Activated B cell treated with CpG ODN at 0.5 μM for 24 hours (primary cell): ENCODE measurements around the gene LZTFL1. TPM values are rescaled to one million over a fixed set of nuclear protein-coding genes. Genes with fewer than 3 reads are reported as not detected.

Source experiments
- ATAC-seq: fragments of 200-7000 bp; cut with Tn5 transposase; one replicate; pipeline ENCODE4 v1.10.0; 2021; ENCODE audit warnings: low read depth, mild to moderate bottlenecking, moderate library complexity
- CTCF ChIA-PET: fragments of 350-600 bp; sonication (Branson Sonifier 250); formaldehyde crosslinking; loops from one replicate; lab custom pipeline; 2021; ENCODE audit warnings: antibody characterized with exemption; lab: Charles Lee
- POLR2A ChIA-PET: fragments of 350-600 bp; sonication (Branson Sonifier 250); formaldehyde crosslinking; loops from one replicate; lab custom pipeline; 2021; ENCODE audit warnings: antibody characterized with exemption; lab: Charles Lee
- DNase-seq: peaks from one replicate; pipeline ENCODE4 v3.0.0; 2022
- H3K27ac Mint-ChIP-seq: one replicate; pipeline ENCODE4 v1.8.0; 2020; ENCODE audit warnings: mixed read lengths
- H3K27me3 Mint-ChIP-seq: one replicate; pipeline ENCODE4 v1.8.0; 2021; ENCODE audit warnings: mixed read lengths
- H3K36me3 Mint-ChIP-seq: one replicate; pipeline ENCODE4 v1.8.0; 2021; ENCODE audit warnings: low read depth, mixed read lengths
- H3K4me1 Mint-ChIP-seq: one replicate; pipeline ENCODE4 v1.8.0; 2021; ENCODE audit warnings: mixed read lengths
- H3K4me3 Mint-ChIP-seq: one replicate; pipeline ENCODE4 v1.8.0; 2020; ENCODE audit warnings: mild to moderate bottlenecking, mixed read lengths
- H3K9me3 Mint-ChIP-seq: one replicate; pipeline ENCODE4 v1.8.0; 2020; ENCODE audit warnings: mixed read lengths
- intact Hi-C: fragments of 100-400 bp; cut with micrococcal nuclease; formaldehyde crosslinking; loops from one replicate; pipeline ENCODE4 v1.15.1; 2024
- total RNA-seq: library from RNA; stranded (reverse); gene quantifications from 2 replicates; pipeline ENCODE4 v1.2.3, GENCODE V29; 2022
- TF ChIP-seq, protein P1 (sequence below): fragments of 200-600 bp; IDR thresholded peaks from one replicate; pipeline ENCODE4 v1.8.0; 2022; ENCODE audit warnings: antibody characterized with exemption, mild to moderate bottlenecking

Gene LZTFL1
- total RNA-seq, 1 donor from 2014 or later = 12.6 TPM

DNA sequence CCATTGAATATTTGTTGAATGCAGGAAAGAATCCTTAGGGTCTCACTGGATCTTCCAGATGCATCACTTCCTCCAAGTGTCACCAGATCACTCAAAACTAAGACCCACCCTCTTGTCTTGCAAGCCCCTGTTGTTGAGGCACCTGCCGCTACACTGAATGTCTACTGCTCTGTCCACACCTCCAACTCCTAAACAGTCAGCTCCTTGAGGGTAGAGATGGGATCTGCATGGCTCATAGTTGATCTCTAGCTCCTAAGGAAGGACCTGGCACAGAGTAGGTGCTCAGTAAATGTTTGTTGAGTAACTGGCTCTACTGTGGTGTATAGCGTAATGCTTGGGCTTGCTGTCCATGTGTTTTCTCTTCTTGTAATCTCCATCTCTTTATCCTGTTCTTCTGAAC lies 54.4 kb downstream of the LZTFL1 start:
- peaks cover 16% of the 10 kb centered on the region for H3K9me3 Mint-ChIP-seq
- POLR2A ChIA-PET = no interaction called here
- H3K27ac Mint-ChIP-seq = no peak overlapping the region
- no peak overlapping the region for H3K4me3 Mint-ChIP-seq
- CTCF ChIA-PET = no interaction called here
- ATAC-seq = no peak
- TF ChIP-seq, protein P1, sequence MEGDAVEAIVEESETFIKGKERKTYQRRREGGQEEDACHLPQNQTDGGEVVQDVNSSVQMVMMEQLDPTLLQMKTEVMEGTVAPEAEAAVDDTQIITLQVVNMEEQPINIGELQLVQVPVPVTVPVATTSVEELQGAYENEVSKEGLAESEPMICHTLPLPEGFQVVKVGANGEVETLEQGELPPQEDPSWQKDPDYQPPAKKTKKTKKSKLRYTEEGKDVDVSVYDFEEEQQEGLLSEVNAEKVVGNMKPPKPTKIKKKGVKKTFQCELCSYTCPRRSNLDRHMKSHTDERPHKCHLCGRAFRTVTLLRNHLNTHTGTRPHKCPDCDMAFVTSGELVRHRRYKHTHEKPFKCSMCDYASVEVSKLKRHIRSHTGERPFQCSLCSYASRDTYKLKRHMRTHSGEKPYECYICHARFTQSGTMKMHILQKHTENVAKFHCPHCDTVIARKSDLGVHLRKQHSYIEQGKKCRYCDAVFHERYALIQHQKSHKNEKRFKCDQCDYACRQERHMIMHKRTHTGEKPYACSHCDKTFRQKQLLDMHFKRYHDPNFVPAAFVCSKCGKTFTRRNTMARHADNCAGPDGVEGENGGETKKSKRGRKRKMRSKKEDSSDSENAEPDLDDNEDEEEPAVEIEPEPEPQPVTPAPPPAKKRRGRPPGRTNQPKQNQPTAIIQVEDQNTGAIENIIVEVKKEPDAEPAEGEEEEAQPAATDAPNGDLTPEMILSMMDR = no peak
- peaks cover 2% of the 10 kb centered on the region for H3K36me3 Mint-ChIP-seq
- no peak for DNase-seq
- H3K27me3 Mint-ChIP-seq = peaks cover 3% of the 10 kb centered on the region
- intact Hi-C loops = no loop called here
- peaks cover 9% of the 10 kb centered on the region for H3K4me1 Mint-ChIP-seq

DNA sequence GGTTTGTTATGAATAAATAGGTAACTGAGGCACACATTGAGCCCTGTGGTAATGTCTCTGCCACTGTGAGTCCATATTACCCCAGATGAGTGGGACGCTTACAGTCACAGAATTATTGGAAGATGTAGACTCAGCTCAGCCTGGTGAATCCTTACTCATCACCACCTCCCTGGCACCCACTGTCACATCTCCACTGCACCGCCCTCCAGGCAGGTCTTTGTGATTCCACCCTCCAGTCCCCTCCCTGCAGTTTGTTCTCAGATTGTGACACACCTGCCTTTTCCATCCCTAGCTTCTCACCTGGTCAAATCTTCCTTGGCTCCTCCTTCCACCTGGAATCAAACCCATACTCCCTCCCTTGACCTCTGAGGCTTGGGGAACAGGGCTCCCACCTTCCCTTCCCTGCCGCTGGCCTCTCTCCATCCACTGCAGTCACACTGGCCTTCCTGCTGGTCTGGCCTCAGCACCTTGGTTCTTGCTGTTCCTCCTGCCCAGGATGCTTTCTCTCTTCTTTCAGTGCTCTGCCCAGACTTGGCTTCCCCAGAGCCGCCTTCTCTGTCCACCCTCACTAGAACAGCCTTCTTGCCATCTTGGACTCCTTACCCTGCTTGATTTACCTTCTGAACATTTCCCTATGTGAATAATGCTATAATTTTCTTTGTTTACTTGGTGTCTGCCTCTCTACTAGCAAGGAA lies 55.0 kb downstream of the LZTFL1 start:
- Mint-ChIP-seq H3K27ac (no peak overlapping the region), H3K9me3 (peaks cover 16% of the 10 kb centered on the region), H3K4me3 (no peak overlapping the region), H3K36me3 (peaks cover 2% of the 10 kb centered on the region), H3K27me3 (peaks cover 3% of the 10 kb centered on the region), H3K4me1 (peaks cover 7% of the 10 kb centered on the region)
- DNase-seq (no peak), ATAC-seq (no peak)
- TF ChIP-seq, protein P1 = no peak
- CTCF ChIA-PET = no interaction called here
- POLR2A ChIA-PET = no interaction called here
- intact Hi-C loops = no loop called here

DNA sequence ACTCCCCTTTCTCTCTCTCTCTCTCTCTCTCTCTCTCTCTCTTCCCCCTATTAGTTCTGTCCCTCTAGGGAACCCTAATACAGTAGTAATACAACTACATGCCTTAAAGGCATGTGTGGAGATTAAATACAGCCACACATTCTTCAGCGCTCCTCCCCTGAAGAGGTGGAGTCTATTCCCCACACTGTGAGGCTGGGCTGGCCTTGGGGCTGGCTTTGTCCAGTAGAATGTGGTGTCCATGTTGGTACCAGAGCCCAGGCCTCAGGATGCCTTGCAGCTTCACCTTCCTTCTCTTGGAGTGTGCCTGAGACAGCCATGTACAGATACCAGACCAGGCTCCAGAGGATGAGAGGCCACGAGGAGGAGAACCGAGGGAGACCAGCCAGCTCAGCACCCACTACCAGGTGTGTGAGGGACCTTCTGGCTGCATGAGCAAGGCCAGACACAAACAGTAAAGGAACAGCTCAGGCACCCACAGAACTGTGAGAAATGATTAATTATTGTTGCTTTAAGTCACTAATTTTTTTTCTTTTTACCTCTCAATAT lies 56.2 kb downstream of the LZTFL1 start:
- peaks cover 2% of the 10 kb centered on the region for H3K36me3 Mint-ChIP-seq
- no peak overlapping the region for H3K27ac Mint-ChIP-seq
- H3K4me1 Mint-ChIP-seq = no peaks in the 10 kb centered on the region
- H3K27me3 Mint-ChIP-seq = peaks cover 3% of the 10 kb centered on the region
- intact Hi-C loops = no loop called here
- POLR2A ChIA-PET = no interaction called here
- TF ChIP-seq, protein P1 = no peak
- CTCF ChIA-PET = no interaction called here
- DNase-seq (no peak), ATAC-seq (no peak)
- peaks cover 16% of the 10 kb centered on the region for H3K9me3 Mint-ChIP-seq
- H3K4me3 Mint-ChIP-seq = no peak overlapping the region

DNA sequence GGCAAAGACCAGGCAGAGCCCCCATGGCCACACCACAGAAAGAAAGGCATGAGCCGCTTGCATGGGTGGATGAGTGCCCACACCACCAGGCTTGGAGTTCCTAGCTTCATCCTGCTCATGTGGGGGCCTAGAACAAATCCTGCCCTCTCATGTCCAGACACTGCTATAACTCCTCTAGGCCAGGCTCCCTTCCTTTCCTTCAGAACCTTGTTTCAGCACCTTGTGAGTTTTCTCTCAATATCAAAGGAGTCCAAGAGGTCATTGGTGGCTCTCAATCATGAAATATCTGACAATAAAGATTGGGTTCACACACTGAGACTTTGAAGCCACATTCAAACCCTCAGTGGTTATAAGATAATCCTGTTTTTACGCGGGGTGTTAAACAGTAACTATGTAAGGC lies 58.3 kb downstream of the LZTFL1 start:
- Mint-ChIP-seq H3K27ac (no peak overlapping the region), H3K27me3 (peaks cover 3% of the 10 kb centered on the region), H3K36me3 (no peaks in the 10 kb centered on the region), H3K4me1 (no peaks in the 10 kb centered on the region), H3K4me3 (no peak overlapping the region), H3K9me3 (peaks cover 10% of the 10 kb centered on the region)
- TF ChIP-seq, protein P1 = no peak
- intact Hi-C loops = no loop called here
- ATAC-seq = no peak
- POLR2A ChIA-PET = no interaction called here
- DNase-seq = no peak
- CTCF ChIA-PET = no interaction called here

DNA sequence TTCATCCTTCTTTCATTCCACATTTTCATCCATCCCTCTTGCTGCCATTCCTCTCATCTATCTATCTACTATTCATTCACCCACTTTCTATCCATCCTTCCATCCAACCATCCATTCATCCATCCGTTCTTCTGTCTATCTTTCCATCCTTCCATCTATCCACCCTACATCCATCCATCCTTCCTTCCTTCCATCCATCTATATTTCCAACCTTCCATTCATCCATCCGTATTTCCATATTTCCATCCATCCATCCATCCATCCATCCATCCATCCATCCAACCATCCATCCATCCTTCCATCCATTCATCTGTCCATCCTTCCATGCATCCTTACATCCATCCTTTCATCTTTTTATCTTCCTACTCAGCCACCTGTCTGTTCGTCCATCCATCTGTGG lies 59.5 kb downstream of the LZTFL1 start:
- Mint-ChIP-seq H3K4me3 (no peak overlapping the region), H3K36me3 (no peaks in the 10 kb centered on the region), H3K4me1 (no peaks in the 10 kb centered on the region), H3K27me3 (peaks cover 3% of the 10 kb centered on the region), H3K27ac (no peak overlapping the region), H3K9me3 (peaks cover 10% of the 10 kb centered on the region)
- TF ChIP-seq, protein P1 = no peak
- DNase-seq = no peak
- intact Hi-C loops = no loop called here
- no peak for ATAC-seq
- ChIA-PET CTCF (no interaction called here), POLR2A (no interaction called here)
